Thyroid gland (tissue), 4 donors: ENCODE measurements around the gene EVA1A. TPM values are rescaled to one million over a fixed set of nuclear protein-coding genes. Genes with fewer than 3 reads are reported as not detected.
A peak's percentile ranks its signal among the peaks of the same experiment; 100 is the strongest.

ENCODE experiments used
- DNase-seq, 2 donors: peaks; one replicate each; pipeline ENCODE4 v3.0.0-alpha.2; 2019
- H3K27ac ChIP-seq, 3 donors: fragments of 200-600 bp; sonication (generic); 1 replicate in 2 of 3; 2 replicates in 1 of 3; pipeline ENCODE4 v1.5.1; 2016 to 2019; ENCODE audit warnings: mild to moderate bottlenecking in 1 of 3, moderate library complexity in 1 of 3
- H3K27me3 ChIP-seq: fragments of 200-600 bp; sonication (generic); one replicate; pipeline ENCODE4 v1.5.1; 2019
- H3K36me3 ChIP-seq, 2 donors: fragments of 200-600 bp; sonication (generic); one replicate each; pipeline ENCODE4 v1.5.1; 2016 to 2019
- H3K4me1 ChIP-seq, 2 donors: fragments of 200-600 bp; sonication (generic); one replicate each; pipeline ENCODE4 v1.5.1; 2017 to 2019
- H3K4me3 ChIP-seq, 3 donors: fragments of 200-600 bp; sonication (generic); replicated peaks in 1 of 3; 1 replicate in 2 of 3; 2 replicates in 1 of 3; pipeline ENCODE4 v1.5.1; 2016; ENCODE audit warnings: mild to moderate bottlenecking in 1 of 3
- H3K9me3 ChIP-seq: fragments of 200-600 bp; sonication (generic); one replicate; pipeline ENCODE4 v1.5.1; 2017
- POLR2A ChIP-seq, 2 donors: fragments of 450-650 bp; IDR thresholded peaks; one replicate each; pipeline ENCODE4 v1.6.1; 2017; ENCODE audit warnings: antibody characterized with exemption in 2 of 2, mild to moderate bottlenecking in 2 of 2, moderate library complexity in 1 of 2
- WGBS, 2 donors: methylation state at CpG; one replicate each; pipeline ENCODE4 v1.1.5; 2017; 5-methylcytosine and 5-hydroxymethylcytosine counted together
- intact Hi-C: fragments of 100-400 bp; cut with DNase I; formaldehyde crosslinking; loops from one replicate; pipeline ENCODE4 v1.15.1; 2023
- total RNA-seq, 4 donors: library from RNA; depleted of rRNA; stranded (reverse); fragments of >200 nt; gene quantifications; one replicate each; pipeline ENCODE4 v1.2.3, GENCODE V29; 2016
- TF ChIP-seq, protein P1 (sequence below), 6 experiments: fragments of 200-600 bp in 3 of 6; fragments of 450-650 bp in 3 of 6; sonication (generic) in 3 of 6; IDR thresholded peaks; one replicate each; pipeline ENCODE4 v1.5.1; 2016 to 2019; ENCODE audit warnings: antibody characterized with exemption in 6 of 6, mild to moderate bottlenecking in 2 of 6, inconsistent platforms in 1 of 6, moderate library complexity in 1 of 6

The EVA1A gene
- total RNA-seq, 4 donors from 2014 or later = 3.6 to 19.8 (median 12.3) TPM

DNA sequence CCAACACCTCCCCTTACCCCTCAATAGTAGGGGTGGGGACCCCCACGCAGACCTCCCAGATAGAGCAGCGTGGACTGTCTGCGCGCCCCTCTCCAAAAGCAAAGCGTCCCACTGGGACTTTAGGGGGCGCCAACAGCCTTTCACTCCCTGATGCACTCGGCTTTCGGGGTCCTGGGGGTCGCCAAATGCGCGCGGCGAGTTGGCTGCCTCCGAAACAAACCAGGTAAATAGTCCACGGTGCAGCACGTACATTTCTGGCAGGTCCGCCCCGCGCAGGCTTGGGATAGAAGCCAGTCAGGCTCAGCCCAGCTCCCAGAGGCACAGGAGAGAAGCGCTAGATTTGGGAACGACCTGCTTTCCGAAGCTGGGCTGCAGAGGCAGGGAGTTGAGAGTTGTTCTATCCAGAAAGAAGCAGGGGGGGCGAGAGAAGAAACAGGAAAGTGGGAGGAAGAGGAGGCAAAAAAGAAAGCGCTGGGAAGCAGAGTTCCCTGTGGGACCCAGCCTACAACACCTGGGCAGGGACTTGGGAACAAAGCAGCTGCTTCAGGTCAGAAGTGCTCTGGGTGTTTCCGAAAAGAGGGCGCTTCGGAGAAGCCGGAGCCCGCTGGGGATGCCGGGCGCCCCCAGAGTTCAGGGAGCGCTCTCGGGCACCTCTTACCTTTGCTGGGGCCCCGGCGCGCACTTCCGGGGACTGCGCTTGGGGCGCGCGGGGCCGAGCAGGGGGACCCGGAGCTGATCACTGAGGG is 544 bp downstream of the EVA1A start:
- Histone ChIP-seq H3K36me3 (no peaks in the 10 kb centered on the region), H3K4me1 (peaks cover 10 to 20% of the 10 kb centered on the region in 2 donors), H3K27ac (peak overlapping the region in 2 of 3 donors; percentile 73 to 76), H3K27me3 (no peaks in the 10 kb centered on the region), H3K9me3 (no peaks in the 10 kb centered on the region), H3K4me3 (peak overlapping the region in 2 of 3 donors; percentile 46 to 51)
- intact Hi-C loops = no loop called here
- no peak for TF ChIP-seq POLR2A (IDR thresholded peaks at IDR 0.05)
- TF ChIP-seq, protein P1, sequence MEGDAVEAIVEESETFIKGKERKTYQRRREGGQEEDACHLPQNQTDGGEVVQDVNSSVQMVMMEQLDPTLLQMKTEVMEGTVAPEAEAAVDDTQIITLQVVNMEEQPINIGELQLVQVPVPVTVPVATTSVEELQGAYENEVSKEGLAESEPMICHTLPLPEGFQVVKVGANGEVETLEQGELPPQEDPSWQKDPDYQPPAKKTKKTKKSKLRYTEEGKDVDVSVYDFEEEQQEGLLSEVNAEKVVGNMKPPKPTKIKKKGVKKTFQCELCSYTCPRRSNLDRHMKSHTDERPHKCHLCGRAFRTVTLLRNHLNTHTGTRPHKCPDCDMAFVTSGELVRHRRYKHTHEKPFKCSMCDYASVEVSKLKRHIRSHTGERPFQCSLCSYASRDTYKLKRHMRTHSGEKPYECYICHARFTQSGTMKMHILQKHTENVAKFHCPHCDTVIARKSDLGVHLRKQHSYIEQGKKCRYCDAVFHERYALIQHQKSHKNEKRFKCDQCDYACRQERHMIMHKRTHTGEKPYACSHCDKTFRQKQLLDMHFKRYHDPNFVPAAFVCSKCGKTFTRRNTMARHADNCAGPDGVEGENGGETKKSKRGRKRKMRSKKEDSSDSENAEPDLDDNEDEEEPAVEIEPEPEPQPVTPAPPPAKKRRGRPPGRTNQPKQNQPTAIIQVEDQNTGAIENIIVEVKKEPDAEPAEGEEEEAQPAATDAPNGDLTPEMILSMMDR (IDR thresholded peaks at IDR 0.05) = peak in 4 of 6 experiments; percentile 6 to 53 (median 26)
- 1 to 4% methylated on average over 25 to 27 of the region's 43 CpGs for WGBS, 2 donors
- DNase-seq = peak; percentile 43 to 50

DNA sequence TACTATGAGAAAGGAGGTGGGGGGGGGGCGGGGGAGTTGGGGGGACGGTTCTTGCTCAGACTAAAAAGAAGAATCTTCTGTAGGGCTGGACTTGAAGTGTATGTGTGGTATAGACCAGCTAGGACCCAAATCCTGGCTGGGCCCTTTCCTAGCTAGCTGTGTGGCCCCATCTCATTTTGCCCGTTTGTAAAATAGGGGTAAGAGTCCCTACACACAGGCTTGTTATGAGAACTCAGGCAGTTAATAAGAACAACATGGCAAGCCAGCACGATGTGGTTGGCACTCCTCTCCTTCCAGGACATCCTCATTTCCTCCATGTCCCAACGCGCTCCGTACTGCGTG is 1.1 kb downstream of the EVA1A start:
- no peak for DNase-seq
- TF ChIP-seq, protein P1 (IDR thresholded peaks at IDR 0.05) = no peak
- no peak for TF ChIP-seq POLR2A (IDR thresholded peaks at IDR 0.05)
- intact Hi-C loops = no loop called here
- no peaks in the 10 kb centered on the region for H3K36me3 ChIP-seq
- H3K27me3 ChIP-seq = no peaks in the 10 kb centered on the region
- no peaks in the 10 kb centered on the region for H3K9me3 ChIP-seq
- H3K4me1 ChIP-seq = peaks cover 10 to 20% of the 10 kb centered on the region in 2 donors
- peak overlapping the region in 1 of 3 donors; percentile 51 for H3K4me3 ChIP-seq
- WGBS, 2 donors = 23 to 26% methylated on average over 8 of the region's 8 CpGs
- H3K27ac ChIP-seq = peak overlapping the region in 2 of 3 donors; percentile 73 to 76

DNA sequence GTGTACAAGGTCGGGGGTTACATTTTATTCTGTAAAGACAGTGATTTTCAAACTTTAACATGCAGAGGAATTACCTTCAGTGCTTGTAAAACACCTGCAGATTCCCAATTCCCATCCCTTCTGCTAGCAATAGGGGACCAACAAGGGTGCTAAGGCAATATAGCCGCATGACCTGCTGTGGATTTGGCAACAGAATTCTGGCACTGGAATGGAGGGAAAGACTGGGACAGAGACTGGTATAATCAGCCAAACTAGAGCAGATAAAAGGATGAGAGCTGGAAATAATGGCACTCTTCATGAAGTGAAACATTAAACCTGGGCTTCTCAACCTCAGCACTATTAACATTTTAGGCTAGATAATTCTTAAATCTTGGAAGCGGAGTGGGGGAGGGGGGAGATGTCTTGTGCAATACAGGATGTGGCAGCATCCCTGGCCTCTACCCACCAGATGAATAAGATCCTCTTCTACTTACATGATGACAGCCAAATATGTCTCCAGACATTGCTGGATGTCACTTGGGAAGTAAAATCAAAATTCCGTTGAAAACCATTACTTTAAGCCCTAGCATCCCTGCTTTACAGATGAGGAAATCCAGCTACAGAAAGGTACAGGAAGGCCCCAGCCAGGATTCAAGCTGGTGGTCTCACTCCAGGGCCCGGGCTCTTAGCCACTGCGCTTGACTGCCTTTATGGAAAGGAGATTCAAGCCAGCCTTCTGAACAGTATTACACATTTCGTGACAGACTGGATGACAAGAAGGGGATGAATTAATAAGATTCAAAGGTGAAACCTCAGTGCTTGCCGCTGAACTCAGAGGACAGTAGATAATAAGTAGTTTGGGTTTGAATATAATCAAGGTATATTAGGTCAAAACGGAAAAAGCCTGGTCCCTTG is 1.7 kb downstream of the EVA1A start:
- Histone ChIP-seq H3K4me3 (peak overlapping the region in 1 of 3 donors; percentile 51), H3K4me1 (peaks cover 10 to 20% of the 10 kb centered on the region in 2 donors), H3K27ac (no peak overlapping the region), H3K9me3 (no peaks in the 10 kb centered on the region), H3K27me3 (no peaks in the 10 kb centered on the region), H3K36me3 (no peaks in the 10 kb centered on the region)
- no peak for DNase-seq
- TF ChIP-seq POLR2A (IDR thresholded peaks at IDR 0.05) = no peak
- TF ChIP-seq, protein P1 (IDR thresholded peaks at IDR 0.05) = no peak
- 83 to 87% methylated on average over 9 of the region's 9 CpGs for WGBS, 2 donors
- intact Hi-C loops = no loop called here

DNA sequence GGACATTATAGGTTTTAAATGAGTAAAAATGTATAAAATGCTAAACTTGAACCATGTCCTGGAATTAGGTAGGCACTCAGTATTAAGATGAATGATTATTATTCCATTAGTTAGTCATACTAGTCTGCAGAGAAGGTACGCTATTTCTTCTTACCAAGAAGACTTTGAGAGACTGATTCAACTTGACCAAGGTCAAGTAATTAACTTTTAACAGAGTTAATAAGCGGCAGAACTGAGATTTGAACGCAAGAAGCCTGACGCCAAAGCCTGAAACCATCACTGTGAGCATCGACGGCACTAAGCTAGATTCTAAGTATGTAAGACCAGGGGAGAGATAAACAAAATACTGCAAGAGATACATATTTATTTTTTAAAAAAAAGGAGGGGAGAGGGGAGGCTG is 2.6 kb downstream of the EVA1A start:
- no peaks in the 10 kb centered on the region for H3K36me3 ChIP-seq
- intact Hi-C loops = no loop called here
- H3K27ac ChIP-seq = no peak overlapping the region
- no peak for TF ChIP-seq POLR2A (IDR thresholded peaks at IDR 0.05)
- TF ChIP-seq, protein P1 (IDR thresholded peaks at IDR 0.05) = no peak
- no peaks in the 10 kb centered on the region for H3K9me3 ChIP-seq
- H3K27me3 ChIP-seq = no peaks in the 10 kb centered on the region
- WGBS, 2 donors = 94 to 96% methylated on average over 6 of the region's 6 CpGs
- peaks cover 10 to 20% of the 10 kb centered on the region in 2 donors for H3K4me1 ChIP-seq
- no peak for DNase-seq
- no peak overlapping the region for H3K4me3 ChIP-seq
